Ishikawa (cell line): ENCODE data around the gene ABR.

Experiments
- CEBPB ChIP-seq: IDR thresholded peaks from 2 replicates; pipeline ENCODE4 v1.6.1; 2012
- CREB1 ChIP-seq: IDR thresholded peaks from 2 replicates; pipeline ENCODE4 v1.6.1; 2012; ENCODE audit warnings: low read depth
- EGR1 ChIP-seq: IDR thresholded peaks from 2 replicates; pipeline ENCODE4 v1.6.1; 2012
- EP300 ChIP-seq: IDR thresholded peaks from 2 replicates; pipeline ENCODE4 v1.6.1; 2012; ENCODE audit warnings: borderline replicate concordance
- FOXM1 ChIP-seq: IDR thresholded peaks from 2 replicates; pipeline ENCODE4 v1.6.1; 2012; ENCODE audit warnings: low read depth, borderline replicate concordance
- MAX ChIP-seq: IDR thresholded peaks from 2 replicates; pipeline ENCODE4 v1.6.1; 2012
- NFIC ChIP-seq: IDR thresholded peaks from 2 replicates; pipeline ENCODE4 v1.6.1; 2012
- RAD21 ChIP-seq: IDR thresholded peaks from 2 replicates; pipeline ENCODE4 v1.6.1; 2012; ENCODE audit warnings: low read depth
- REST ChIP-seq: IDR thresholded peaks from 2 replicates; pipeline ENCODE4 v1.6.1; 2012; ENCODE audit warnings: low read depth, mild to moderate bottlenecking
- TAF1 ChIP-seq: IDR thresholded peaks from 2 replicates; pipeline ENCODE4 v1.6.1; 2012; ENCODE audit warnings: low read depth, mild to moderate bottlenecking
- TCF12 ChIP-seq: IDR thresholded peaks from 2 replicates; pipeline ENCODE4 v1.6.1; 2012; ENCODE audit warnings: low read depth
- TEAD4 ChIP-seq: IDR thresholded peaks from 2 replicates; pipeline ENCODE4 v1.6.1; 2012
- USF1 ChIP-seq: IDR thresholded peaks from 2 replicates; pipeline ENCODE4 v1.6.1; 2012
- YY1 ChIP-seq: IDR thresholded peaks from 2 replicates; pipeline ENCODE4 v1.6.1; 2012; ENCODE audit warnings: low read depth
- ZBTB7A ChIP-seq: IDR thresholded peaks from 2 replicates; pipeline ENCODE4 v1.6.1; 2012; ENCODE audit warnings: low read depth

ABR gene

GRCh38 chr17:1171953-1172352 lies 7.8 kb downstream of the ABR start:
- TF ChIP-seq CREB1 = no peak
- no peak for TF ChIP-seq MAX
- no peak for TF ChIP-seq TCF12
- no peak for TF ChIP-seq TEAD4
- no peak for TF ChIP-seq REST
- no peak for TF ChIP-seq USF1
- TF ChIP-seq EGR1 = no peak
- no peak for TF ChIP-seq ZBTB7A
- no peak for TF ChIP-seq YY1
- TF ChIP-seq EP300 = no peak
- TF ChIP-seq NFIC = no peak
- TF ChIP-seq CEBPB = no peak
- TF ChIP-seq FOXM1 = no peak
- TF ChIP-seq TAF1 = no peak
- no peak for TF ChIP-seq RAD21

- TF ChIP-seq USF1 (no peak), RAD21 (peak; percentile 10; the same call in 1 of the 2 replicates)
These were observed 9.0 kb downstream of the ABR start for GRCh38 chr17:1170739-1171138.

GRCh38 chr17:1169929-1170312 lies 9.9 kb downstream of the ABR start:
- no peak for TF ChIP-seq TEAD4
- no peak for TF ChIP-seq EGR1
- TF ChIP-seq NFIC = no peak
- TF ChIP-seq YY1 = no peak
- TF ChIP-seq REST = no peak
- TF ChIP-seq CEBPB = no peak
- no peak for TF ChIP-seq TAF1
- no peak for TF ChIP-seq CREB1
- TF ChIP-seq EP300 = no peak
- TF ChIP-seq MAX = no peak
- no peak for TF ChIP-seq RAD21
- TF ChIP-seq FOXM1 = no peak
- no peak for TF ChIP-seq ZBTB7A
- TF ChIP-seq USF1 = no peak
- no peak for TF ChIP-seq TCF12

GRCh38 chr17:1169221-1169928 lies 10.4 kb downstream of the ABR start:
- TF ChIP-seq EP300 (no peak), NFIC (no peak), EGR1 (no peak), TCF12 (no peak), CREB1 (no peak), YY1 (no peak), TAF1 (no peak), ZBTB7A (no peak), TEAD4 (no peak), USF1 (no peak), RAD21 (no peak), MAX (no peak), REST (no peak), FOXM1 (no peak), CEBPB (no peak)
